HepG2 (cell line): Measurements from ENCODE around the gene GGT7. TPM values are rescaled to one million over a fixed set of nuclear protein-coding genes. Genes with fewer than 3 reads are reported as not detected.

Experiments used
- ARID4A ChIP-seq: sonication (generic); formaldehyde crosslinking; IDR thresholded peaks from 2 replicates; pipeline ENCODE4 v1.5.0; 2020; ENCODE audit warnings: mild to moderate bottlenecking, missing genetic modification reagents, borderline replicate concordance
- CSRNP2 ChIP-seq: sonication (generic); formaldehyde crosslinking; conservative IDR thresholded peaks from 2 replicates; pipeline ENCODE4 v1.8.0; 2022; ENCODE audit warnings: low read depth, missing genetic modification reagents
- FOXA3 ChIP-seq: IDR thresholded peaks from 2 replicates; pipeline ENCODE4 v1.6.1; 2016; ENCODE audit warnings: missing genetic modification reagents, missing compliant biosample characterization
- GRHL1 ChIP-seq: sonication (generic); formaldehyde crosslinking; conservative IDR thresholded peaks from 2 replicates; pipeline ENCODE4 v1.8.0; 2022; ENCODE audit warnings: missing genetic modification reagents
- GTF3A ChIP-seq: sonication (generic); formaldehyde crosslinking; conservative IDR thresholded peaks from 2 replicates; pipeline ENCODE4 v1.4.0; 2020; ENCODE audit warnings: mild to moderate bottlenecking, missing genetic modification reagents
- ISL2 ChIP-seq: sonication (generic); formaldehyde crosslinking; IDR thresholded peaks from 2 replicates; pipeline ENCODE4 v1.5.0; 2020; ENCODE audit warnings: missing genetic modification reagents
- KAT8 ChIP-seq: IDR thresholded peaks from 2 replicates; pipeline ENCODE4 v1.6.1; 2016; ENCODE audit warnings: missing genetic modification reagents, missing compliant biosample characterization
- RCOR2 ChIP-seq: IDR thresholded peaks from 2 replicates; pipeline ENCODE4 v1.6.1; 2016; ENCODE audit warnings: missing biosample characterization, missing genetic modification reagents
- TCF7L2 ChIP-seq: IDR thresholded peaks from 2 replicates; pipeline ENCODE4 v1.6.1; 2011; ENCODE audit warnings: mild to moderate bottlenecking, low read depth, low read length, moderate library complexity
- TMF1 ChIP-seq: sonication (generic); formaldehyde crosslinking; IDR thresholded peaks from 2 replicates; pipeline ENCODE4 v1.8.1; 2022; ENCODE audit warnings: low read depth, missing genetic modification reagents
- ZNF510 ChIP-seq: sonication (generic); formaldehyde crosslinking; IDR thresholded peaks from 2 replicates; pipeline ENCODE4 v1.4.0; 2020; ENCODE audit warnings: low read depth, mild to moderate bottlenecking, missing genetic modification reagents
- ZXDC ChIP-seq: sonication (generic); formaldehyde crosslinking; IDR thresholded peaks from 2 replicates; pipeline ENCODE4 v1.5.0; 2020; ENCODE audit warnings: mild to moderate bottlenecking, missing genetic modification reagents
- polyA plus RNA-seq, 8 experiments: library from polyadenylated mRNA; depleted of rRNA in 3 of 8; stranded (reverse) in 7 of 8; unstranded in 1 of 8; fragments of >200 nt; fragmentation: Illumina TruSeq in 4 of 8; extraction: Trizol in 4 of 8; gene quantifications; 2 replicates each; pipeline versions ENCODE4 v1.2.1 to v1.2.3, GENCODE V29; 2011 to 2016; ENCODE audit warnings: low read depth in 4 of 8, missing spikeins in 1 of 8, mixed read lengths in 1 of 8; ENCODE audit not compliant: insufficient read depth in 1 of 8
- total RNA-seq, 5 experiments: library from RNA; depleted of rRNA; stranded (reverse); fragments of >200 nt; fragmentation: Illumina TruSeq; extraction: Trizol; gene quantifications; 2 replicates each; pipeline ENCODE4 v1.2.3, GENCODE V29; 2016; ENCODE audit warnings: low read depth in 1 of 5
- TF ChIP-seq, protein P1 (sequence below): sonication (generic); formaldehyde crosslinking; IDR thresholded peaks from 2 replicates; pipeline ENCODE4 v1.9.0; 2022; ENCODE audit warnings: low read depth, missing genetic modification reagents

Gene GGT7
- total and polyA plus RNA-seq, 2 of the 13 experiments (the other 11 are each of a cell fraction or from before 2014, with no cell fraction given) = 6.6 to 23.0 TPM

- peak; percentile 66 for TF ChIP-seq ARID4A
- peak; percentile 97 for TF ChIP-seq GTF3A (CRISPR knock-in tag)
- TF ChIP-seq, protein P1, sequence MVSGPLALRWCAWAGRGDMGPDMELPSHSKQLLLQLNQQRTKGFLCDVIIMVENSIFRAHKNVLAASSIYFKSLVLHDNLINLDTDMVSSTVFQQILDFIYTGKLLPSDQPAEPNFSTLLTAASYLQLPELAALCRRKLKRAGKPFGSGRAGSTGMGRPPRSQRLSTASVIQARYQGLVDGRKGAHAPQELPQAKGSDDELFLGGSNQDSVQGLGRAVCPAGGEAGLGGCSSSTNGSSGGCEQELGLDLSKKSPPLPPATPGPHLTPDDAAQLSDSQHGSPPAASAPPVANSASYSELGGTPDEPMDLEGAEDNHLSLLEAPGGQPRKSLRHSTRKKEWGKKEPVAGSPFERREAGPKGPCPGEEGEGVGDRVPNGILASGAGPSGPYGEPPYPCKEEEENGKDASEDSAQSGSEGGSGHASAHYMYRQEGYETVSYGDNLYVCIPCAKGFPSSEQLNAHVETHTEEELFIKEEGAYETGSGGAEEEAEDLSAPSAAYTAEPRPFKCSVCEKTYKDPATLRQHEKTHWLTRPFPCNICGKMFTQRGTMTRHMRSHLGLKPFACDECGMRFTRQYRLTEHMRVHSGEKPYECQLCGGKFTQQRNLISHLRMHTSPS (CRISPR knock-in tag) = no peak
- no peak for TF ChIP-seq TCF7L2
- no peak for TF ChIP-seq ISL2 (CRISPR knock-in tag)
- TF ChIP-seq FOXA3 (CRISPR knock-in tag) = 0 out of 2 replicates have a peak, but pooled peaks have one; percentile 5
- TF ChIP-seq GRHL1 = no peak
- TF ChIP-seq RCOR2 (CRISPR knock-in tag) = no peak
- TF ChIP-seq KAT8 (CRISPR knock-in tag) = no peak
- no peak for TF ChIP-seq ZNF510 (CRISPR knock-in tag)
- TF ChIP-seq ZXDC (CRISPR knock-in tag) = no peak; the same call in 1 of the 2 replicates
- no peak for TF ChIP-seq CSRNP2 (CRISPR knock-in tag)
- TF ChIP-seq TMF1 (CRISPR knock-in tag) = no peak; the same call in 1 of the 2 replicates
Measured at GRCh38 chr20:34824806-34825529, 47.7 kb downstream of the GGT7 start (continued).
